Endothelial cell of umbilical vein (primary cell): ENCODE measurements around the gene NGEF. TPM values are rescaled to one million over a fixed set of nuclear protein-coding genes. Genes with fewer than 3 reads are reported as not detected.

ENCODE experiments used
- BruUV-seq: library from RNA; stranded (reverse); fragments of 400-500 nt; replicated peaks from 2 replicates; lab custom pipeline; 2021; lab: Mats Ljungman, UMichigan
- CTCF ChIA-PET: fragments of 300-600, 350-600 bp; sonication (Branson Sonifier 250); formaldehyde crosslinking; loops from one replicate; lab custom pipeline; 2021; ENCODE audit warnings: antibody characterized with exemption, inconsistent platforms; lab: Charles Lee
- POLR2A ChIA-PET: fragments of 300-600, 350-600 bp; sonication (Branson Sonifier 250); formaldehyde crosslinking; loops from one replicate; lab custom pipeline; 2021; ENCODE audit warnings: antibody characterized with exemption, inconsistent platforms; lab: Charles Lee
- DNase-seq: peaks from one replicate; pipeline ENCODE4 v3.0.0-alpha.2; 2011; ENCODE audit warnings: low read depth, low spot score
- FAIRE-seq: peaks from 2 replicates; lab custom pipeline; 2011; peaks lifted over from hg19 to GRCh38; lab: Jason Lieb, UNC
- H2AFZ ChIP-seq: 2 replicates; pipeline ENCODE4 v1.6.0; 2012; ENCODE audit warnings: low read depth, low read length, control low read depth, inconsistent platforms
- H3K27ac ChIP-seq: 2 replicates; pipeline ENCODE4 v1.5.1; 2011; ENCODE audit warnings: low read depth, mild to moderate bottlenecking, control low read depth, low read length, moderate library complexity; ENCODE audit not compliant: insufficient read depth
- H3K27me3 ChIP-seq, 2 experiments: 2 replicates each; pipeline versions ENCODE4 v1.6.0 to v1.6.1; 2011; ENCODE audit warnings: low read length in 2 of 2, mixed read lengths in 1 of 2; ENCODE audit not compliant: control insufficient read depth in 2 of 2, insufficient read depth in 2 of 2
- H3K36me3 ChIP-seq, 2 experiments: 2 replicates in 1 of 2; 3 replicates in 1 of 2; pipeline ENCODE4 v1.5.1; 2011; ENCODE audit warnings: low read length in 2 of 2, mild to moderate bottlenecking in 1 of 2, moderate library complexity in 1 of 2; ENCODE audit not compliant: control insufficient read depth in 2 of 2, insufficient read depth in 2 of 2; ENCODE audit errors: extremely low read depth in 1 of 2
- H3K4me1 ChIP-seq: 3 replicates; pipeline ENCODE4 v1.5.1; 2011; ENCODE audit warnings: mild to moderate bottlenecking, low read length; ENCODE audit not compliant: control insufficient read depth, insufficient read depth; ENCODE audit errors: extremely low read depth
- H3K4me2 ChIP-seq: 2 replicates; pipeline ENCODE4 v1.6.1; 2011; ENCODE audit warnings: low read length, control low read depth, mixed read lengths; ENCODE audit not compliant: insufficient read depth
- H3K4me3 ChIP-seq, 3 experiments: fragments of 200-600 bp in 1 of 3; sonication (generic), shearing (Covaris generic) in 1 of 3; replicated peaks in 1 of 3; 2 replicates each; pipeline ENCODE4 v1.5.1; 2011 to 2016; ENCODE audit warnings: control low read depth in 3 of 3, low read length in 3 of 3, mild to moderate bottlenecking in 2 of 3, inconsistent platforms in 1 of 3, low read depth in 1 of 3, moderate library complexity in 1 of 3; ENCODE audit not compliant: insufficient read depth in 1 of 3
- H3K79me2 ChIP-seq: 2 replicates; pipeline ENCODE4 v1.6.0; 2012; ENCODE audit warnings: low read length, inconsistent platforms; ENCODE audit not compliant: control insufficient read depth, insufficient read depth
- H3K9ac ChIP-seq: replicated peaks from 2 replicates; pipeline ENCODE3; 2011; ENCODE audit warnings: low read length, control low read depth; ENCODE audit not compliant: insufficient read depth; ENCODE audit errors: extremely low read depth
- H3K9me1 ChIP-seq: replicated peaks from 3 replicates; pipeline ENCODE4 v1.6.0; 2011; ENCODE audit warnings: mild to moderate bottlenecking, low read length; ENCODE audit not compliant: control insufficient read depth, insufficient read depth; ENCODE audit errors: extremely low read depth
- H3K9me3 ChIP-seq: replicated peaks from 2 replicates; pipeline ENCODE4 v1.5.1; 2012; ENCODE audit warnings: low read length, inconsistent platforms; ENCODE audit not compliant: control insufficient read depth, insufficient read depth
- H4K20me1 ChIP-seq: replicated peaks from 2 replicates; pipeline ENCODE3; 2011; ENCODE audit warnings: mild to moderate bottlenecking, low read length; ENCODE audit not compliant: control insufficient read depth, insufficient read depth; ENCODE audit errors: extremely low read depth
- EZH2 ChIP-seq: IDR thresholded peaks from 2 replicates; pipeline ENCODE4 v1.6.1; 2012; ENCODE audit warnings: borderline replicate concordance, low read depth, mild to moderate bottlenecking, moderate library complexity, low read length, inconsistent platforms; ENCODE audit not compliant: severe bottlenecking
- FOS ChIP-seq: IDR thresholded peaks from 2 replicates; pipeline ENCODE4 v1.6.1; 2011; ENCODE audit warnings: mild to moderate bottlenecking, low read length, moderate library complexity, borderline replicate concordance; ENCODE audit not compliant: insufficient read depth
- GATA2 ChIP-seq: IDR thresholded peaks from 2 replicates; pipeline ENCODE4 v1.7.0; 2011; ENCODE audit warnings: low read depth, mild to moderate bottlenecking, moderate library complexity, mixed read lengths, low read length; ENCODE audit not compliant: insufficient read length, insufficient read depth
- JUN ChIP-seq: IDR thresholded peaks from 2 replicates; pipeline ENCODE4 v1.6.1; 2011; ENCODE audit warnings: borderline replicate concordance, low read depth; ENCODE audit not compliant: insufficient read length, insufficient read depth
- MAX ChIP-seq: IDR thresholded peaks from 2 replicates; pipeline ENCODE4 v1.6.1; 2011; ENCODE audit not compliant: insufficient read depth, insufficient read length
- POLR2AphosphoS5 ChIP-seq: IDR thresholded peaks from 2 replicates; pipeline ENCODE4 v1.6.1; 2012; ENCODE audit warnings: low read depth, mild to moderate bottlenecking, control low read depth, low read length, moderate library complexity; ENCODE audit not compliant: insufficient read depth
- dilution Hi-C: fragments of 300-500 bp; cut with MboI; formaldehyde crosslinking; loops from one replicate; pipeline ENCODE4 v1.15.0; 2019; ENCODE audit warnings: low sequenced_read_pairs; ENCODE audit not compliant: extremely low pct_ligation_motif_present
- intact Hi-C: fragments of 100-400 bp; cut with micrococcal nuclease; formaldehyde crosslinking; loops from one replicate; pipeline ENCODE4 v1.10.0; 2022
- polyA plus RNA-seq, 4 experiments: library from polyadenylated mRNA; depleted of rRNA in 3 of 4; stranded (reverse) in 3 of 4; unstranded in 1 of 4; fragments of >200 nt; gene quantifications; 2 replicates each; pipeline versions ENCODE4 v1.2.1 to v1.2.3, GENCODE V29; 2011 to 2012; ENCODE audit warnings: missing spikeins in 1 of 4
- total RNA-seq: library from RNA; stranded (reverse); gene quantifications from 2 replicates; pipeline ENCODE4 v1.2.3, GENCODE V29; 2021

The NGEF gene
- total and polyA plus RNA-seq, 2 donors (not counting 3 experiments of a cell fraction or from before 2014, with no cell fraction given): 0.22 to 0.41 TPM

GRCh38 chr2:233047206-233047605 lies 34.1 kb upstream of the NGEF start:
- Histone ChIP-seq H3K9me1 (no peaks in the 10 kb centered on the region), H3K9ac (no peak overlapping the region), H3K9me3 (no peaks in the 10 kb centered on the region), H3K4me1 (peaks cover 4% of the 10 kb centered on the region), H4K20me1 (no peaks in the 10 kb centered on the region), H3K4me2 (no peak overlapping the region), H3K27me3 (peaks cover 0 to 1% of the 10 kb centered on the region in 2 experiments), H3K27ac (no peak overlapping the region), H3K36me3 (no peaks in the 10 kb centered on the region), H2AFZ (no peak overlapping the region), H3K4me3 (no peak overlapping the region), H3K79me2 (no peaks in the 10 kb centered on the region)
- FAIRE-seq: no peak
- DNase-seq: no peak
- no TSS peak for BruUV-seq
- intact Hi-C loops: no loop called here
- no peak for TF ChIP-seq MAX
- TF ChIP-seq FOS: no peak
- ChIA-PET POLR2A (no interaction called here), CTCF (interaction anchor here (3.4 kb wide), 1 partner anchor 13 kb away, joined by 19 read pairs; the partner anchor contains the start of gene INPP5D)
- dilution Hi-C loops: no loop called here

GRCh38 chr2:233044974-233045605 lies 32.0 kb upstream of the NGEF start:
- H3K4me1 ChIP-seq: no peaks in the 10 kb centered on the region
- dilution Hi-C loops (no loop called here), intact Hi-C loops (no loop called here)
- H2AFZ ChIP-seq: no peak overlapping the region
- ChIA-PET CTCF (interaction anchor here (1.7 to 3.8 kb wide), 2 partner anchors 9 to 16 kb away, joined by 7 to 17 read pairs; no protein-coding TSS in a partner anchor), POLR2A (no interaction called here)
- H3K4me2 ChIP-seq: no peak overlapping the region
- no peaks in the 10 kb centered on the region for H3K36me3 ChIP-seq
- no peaks in the 10 kb centered on the region for H3K9me1 ChIP-seq
- no peak overlapping the region for H3K27ac ChIP-seq
- BruUV-seq: no TSS peak
- TF ChIP-seq EZH2 (no peak), JUN (no peak), GATA2 (no peak), POLR2AphosphoS5 (no peak)
- DNase-seq: no peak
- H3K79me2 ChIP-seq: no peaks in the 10 kb centered on the region
- no peak for FAIRE-seq
- no peaks in the 10 kb centered on the region for H3K9me3 ChIP-seq
- no peaks in the 10 kb centered on the region for H4K20me1 ChIP-seq
- peaks cover 0 to 1% of the 10 kb centered on the region in 2 experiments for H3K27me3 ChIP-seq
- H3K4me3 ChIP-seq: no peak overlapping the region
- no peak overlapping the region for H3K9ac ChIP-seq
